ENCODE measurements around the gene TAF1B. TPM values are rescaled to one million over a fixed set of nuclear protein-coding genes. Genes with fewer than 3 reads are reported as not detected.

The TAF1B gene
- total RNA-seq, 1 donor: 41.3 TPM

GRCh38 chr2:9946818-9947217, 103.5 kb downstream of the TAF1B start:
- no peaks in the 10 kb centered on the region for H3K9me3 ChIP-seq (ENCODE audit: low read depth, low read length)
- H3K4me2 ChIP-seq (ENCODE audit: insufficient read depth, low read length): no peak overlapping the region
- no peak overlapping the region for H2AFZ ChIP-seq (ENCODE audit: low read length)
- no peaks in the 10 kb centered on the region for H4K20me1 ChIP-seq (ENCODE audit: insufficient read depth, low read length)
- TF ChIP-seq CTCF (IDR thresholded peaks at IDR 0.05; ENCODE audit: extremely low read depth, low read depth, low read length): no peak
- no peaks in the 10 kb centered on the region for H3K4me1 ChIP-seq (ENCODE audit: insufficient read depth, low read length)
- no peaks in the 10 kb centered on the region for H3K79me2 ChIP-seq (ENCODE audit: insufficient read depth, low read length)
- H3K27ac ChIP-seq (ENCODE audit: low read depth, low read length): no peak overlapping the region
- DNase-seq (ENCODE audit: insufficient read length, low spot score, missing footprints): no peak
- peaks cover 17% of the 10 kb centered on the region for H3K27me3 ChIP-seq (ENCODE audit: insufficient read depth, low read length)
- H3K36me3 ChIP-seq (ENCODE audit: insufficient read depth, low read length): no peaks in the 10 kb centered on the region
- H3K4me3 ChIP-seq (ENCODE audit: insufficient read depth, low read length): no peak overlapping the region

GRCh38 chr2:9948721-9949120, 105.4 kb downstream of the TAF1B start:
- no peak overlapping the region for H3K4me2 ChIP-seq (ENCODE audit: insufficient read depth, low read length)
- H3K27me3 ChIP-seq (ENCODE audit: insufficient read depth, low read length): peaks cover 17% of the 10 kb centered on the region
- no peak for TF ChIP-seq CTCF (IDR thresholded peaks at IDR 0.05; ENCODE audit: extremely low read depth, low read depth, low read length)
- H3K9me3 ChIP-seq (ENCODE audit: low read depth, low read length): no peaks in the 10 kb centered on the region
- H3K4me1 ChIP-seq (ENCODE audit: insufficient read depth, low read length): peaks cover 6% of the 10 kb centered on the region
- no peak overlapping the region for H3K4me3 ChIP-seq (ENCODE audit: insufficient read depth, low read length)
- no peaks in the 10 kb centered on the region for H4K20me1 ChIP-seq (ENCODE audit: insufficient read depth, low read length)
- no peaks in the 10 kb centered on the region for H3K36me3 ChIP-seq (ENCODE audit: insufficient read depth, low read length)
- H3K79me2 ChIP-seq (ENCODE audit: insufficient read depth, low read length): no peaks in the 10 kb centered on the region
- H2AFZ ChIP-seq (ENCODE audit: low read length): no peak overlapping the region
- no peak for DNase-seq (ENCODE audit: insufficient read length, low spot score, missing footprints)
- no peak overlapping the region for H3K27ac ChIP-seq (ENCODE audit: low read depth, low read length)

- no peak for DNase-seq (ENCODE audit: insufficient read length, low spot score, missing footprints)
- Histone ChIP-seq H3K4me3 (ENCODE audit: insufficient read depth, low read length) (no peak overlapping the region), H3K36me3 (ENCODE audit: insufficient read depth, low read length) (no peaks in the 10 kb centered on the region), H3K4me2 (ENCODE audit: insufficient read depth, low read length) (no peak overlapping the region), H2AFZ (ENCODE audit: low read length) (no peak overlapping the region), H4K20me1 (ENCODE audit: insufficient read depth, low read length) (no peaks in the 10 kb centered on the region), H3K4me1 (ENCODE audit: insufficient read depth, low read length) (peaks cover 6% of the 10 kb centered on the region), H3K9me3 (ENCODE audit: low read depth, low read length) (no peaks in the 10 kb centered on the region), H3K79me2 (ENCODE audit: insufficient read depth, low read length) (no peaks in the 10 kb centered on the region), H3K27me3 (ENCODE audit: insufficient read depth, low read length) (peaks cover 17% of the 10 kb centered on the region), H3K27ac (ENCODE audit: low read depth, low read length) (no peak overlapping the region)
- TF ChIP-seq CTCF (IDR thresholded peaks at IDR 0.05; ENCODE audit: extremely low read depth, low read depth, low read length): no peak
These were observed 106.1 kb downstream of the TAF1B start for GRCh38 chr2:9949239-9949991.

GRCh38 chr2:9949992-9950520, 106.8 kb downstream of the TAF1B start:
- Histone ChIP-seq H4K20me1 (ENCODE audit: insufficient read depth, low read length) (no peaks in the 10 kb centered on the region), H3K79me2 (ENCODE audit: insufficient read depth, low read length) (no peaks in the 10 kb centered on the region), H3K9me3 (ENCODE audit: low read depth, low read length) (no peaks in the 10 kb centered on the region), H3K27me3 (ENCODE audit: insufficient read depth, low read length) (peaks cover 10% of the 10 kb centered on the region), H3K27ac (ENCODE audit: low read depth, low read length) (no peak overlapping the region), H3K4me1 (ENCODE audit: insufficient read depth, low read length) (peaks cover 6% of the 10 kb centered on the region), H3K4me3 (ENCODE audit: insufficient read depth, low read length) (no peak overlapping the region), H3K4me2 (ENCODE audit: insufficient read depth, low read length) (no peak overlapping the region), H3K36me3 (ENCODE audit: insufficient read depth, low read length) (no peaks in the 10 kb centered on the region), H2AFZ (ENCODE audit: low read length) (peak overlapping the region; percentile 84)
- no peak for DNase-seq (ENCODE audit: insufficient read length, low spot score, missing footprints)
- no peak for TF ChIP-seq CTCF (IDR thresholded peaks at IDR 0.05; ENCODE audit: extremely low read depth, low read depth, low read length)

Measured in osteoblast (primary cell).